ENCODE measurements around the gene SGTA. TPM values are rescaled to one million over a fixed set of nuclear protein-coding genes. Genes with fewer than 3 reads are reported as not detected.
"Not testable (repeated sequence)": the region's sequence is repeated elsewhere in the genome, so short reads cannot be mapped to it uniquely, and the experiment has no call there.

SGTA gene
- total and polyA plus RNA-seq, 4 donors: 29.6 to 147 (median 95.3) TPM

DNA sequence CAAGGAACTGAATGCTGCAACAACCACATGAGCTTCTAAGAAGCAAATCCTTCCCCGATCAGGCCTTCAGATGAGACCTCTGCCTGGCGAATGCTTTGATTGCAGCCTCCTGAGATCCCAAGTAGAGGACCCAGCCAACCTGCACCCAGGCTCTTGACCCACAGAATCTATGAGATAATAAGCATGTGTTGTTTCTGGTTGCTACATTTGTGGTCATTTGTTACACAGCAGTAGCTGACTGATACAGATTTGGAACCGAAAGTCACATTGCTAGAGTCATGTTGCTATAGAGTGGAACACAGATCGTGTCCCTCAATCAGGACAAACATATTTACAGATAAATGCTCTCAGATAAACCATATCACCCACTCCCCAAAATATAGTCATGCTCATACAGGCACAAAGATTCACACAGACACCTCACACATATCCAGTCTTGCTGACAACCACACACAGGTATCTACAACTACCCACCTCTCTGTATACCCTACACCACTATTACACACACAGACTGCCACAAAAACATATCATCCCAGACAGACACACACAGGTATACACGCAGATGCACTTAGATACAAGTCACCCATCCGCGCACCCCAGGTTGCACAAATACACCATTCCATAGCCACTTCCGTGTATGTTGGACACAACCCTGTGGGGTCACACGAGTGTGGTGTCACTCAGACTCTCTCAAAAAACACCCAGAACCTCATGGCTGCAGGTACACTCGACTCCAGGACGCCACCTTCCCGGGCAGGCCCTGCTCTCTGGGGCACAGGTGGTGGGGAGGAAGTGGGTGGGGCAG, 67.4 kb downstream of the SGTA start:
- peaks cover 17% of the 10 kb centered on the region for H3K4me1 ChIP-seq (ENCODE audit: control insufficient read depth, insufficient read depth, low read length)
- 83% methylated on average over 7 of the region's 12 CpGs for WGBS (ENCODE audit: insufficient coverage)
- no peak overlapping the region for H3K4me3 ChIP-seq (ENCODE audit: low read depth, low read length)
- H3K36me3 ChIP-seq (ENCODE audit: control insufficient read depth, insufficient read depth, low read length): peaks cover 39% of the 10 kb centered on the region
- H3K27me3 ChIP-seq (ENCODE audit: control insufficient read depth, insufficient read depth, low read length): no peaks in the 10 kb centered on the region
- DNase-seq (ENCODE audit: low read depth in 4 of 6, low spot score in 6 of 6): no peak
- H3K27ac ChIP-seq (ENCODE audit: low read depth, low read length): no peak overlapping the region
- peaks cover 2% of the 10 kb centered on the region for H3K9me3 ChIP-seq (ENCODE audit: control insufficient read depth, insufficient read depth, low read length)

- H3K4me3 ChIP-seq (ENCODE audit: low read depth, low read length): no peak overlapping the region
- DNase-seq (ENCODE audit: low read depth in 4 of 6, low spot score in 6 of 6): no peak
- H3K4me1 ChIP-seq (ENCODE audit: control insufficient read depth, insufficient read depth, low read length): peaks cover 7% of the 10 kb centered on the region
- no peak overlapping the region for H3K27ac ChIP-seq (ENCODE audit: low read depth, low read length)
- H3K36me3 ChIP-seq (ENCODE audit: control insufficient read depth, insufficient read depth, low read length): peaks cover 39% of the 10 kb centered on the region
- WGBS (ENCODE audit: insufficient coverage): 93% methylated on average over 12 of the region's 16 CpGs
- H3K9me3 ChIP-seq (ENCODE audit: control insufficient read depth, insufficient read depth, low read length): peaks cover 2% of the 10 kb centered on the region
- no peaks in the 10 kb centered on the region for H3K27me3 ChIP-seq (ENCODE audit: control insufficient read depth, insufficient read depth, low read length)
Observed at GRCh38 chr19:2714531-2715269, 68.4 kb downstream of the SGTA start.

GRCh38 chr19:2714102-2714501, 69.0 kb downstream of the SGTA start:
- H3K9me3 ChIP-seq (ENCODE audit: control insufficient read depth, insufficient read depth, low read length); H3K4me1 ChIP-seq (ENCODE audit: control insufficient read depth, insufficient read depth, low read length); H3K27me3 ChIP-seq (ENCODE audit: control insufficient read depth, insufficient read depth, low read length); H3K4me3 ChIP-seq (ENCODE audit: low read depth, low read length); DNase-seq (ENCODE audit: low read depth in 4 of 6, low spot score in 6 of 6); H3K27ac ChIP-seq (ENCODE audit: low read depth, low read length): not testable (repeated sequence)
- peaks cover 39% of the 10 kb centered on the region for H3K36me3 ChIP-seq (ENCODE audit: control insufficient read depth, insufficient read depth, low read length)
- no CpG with 5 or more reads among the region's 1 CpG for WGBS (ENCODE audit: insufficient coverage)

DNA sequence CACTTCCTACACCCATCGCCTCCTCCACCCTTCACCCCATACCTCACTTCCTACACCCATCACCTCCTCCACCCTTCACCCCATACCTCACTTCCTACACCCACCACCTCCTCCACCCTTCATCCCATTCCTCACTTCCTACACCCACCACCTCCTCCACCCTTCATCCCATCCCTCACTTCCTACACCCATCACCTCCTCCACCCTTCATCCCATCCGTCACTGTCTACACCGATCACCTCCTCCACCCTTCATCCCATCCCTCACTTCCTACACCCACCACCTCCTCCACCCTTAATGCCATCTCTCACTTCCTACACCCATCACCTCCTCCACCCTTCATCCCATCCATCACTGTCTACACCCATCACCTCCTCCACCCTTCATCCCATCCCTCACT, 69.9 kb downstream of the SGTA start:
- H3K9me3 ChIP-seq (ENCODE audit: control insufficient read depth, insufficient read depth, low read length); H3K4me3 ChIP-seq (ENCODE audit: low read depth, low read length); H3K4me1 ChIP-seq (ENCODE audit: control insufficient read depth, insufficient read depth, low read length); DNase-seq (ENCODE audit: low read depth in 4 of 6, low spot score in 6 of 6); H3K27me3 ChIP-seq (ENCODE audit: control insufficient read depth, insufficient read depth, low read length); H3K27ac ChIP-seq (ENCODE audit: low read depth, low read length): not testable (repeated sequence)
- WGBS (ENCODE audit: insufficient coverage): no CpG with 5 or more reads among the region's 3 CpGs
- H3K36me3 ChIP-seq (ENCODE audit: control insufficient read depth, insufficient read depth, low read length): peaks cover 38% of the 10 kb centered on the region

- Histone ChIP-seq H3K36me3 (ENCODE audit: control insufficient read depth, insufficient read depth, low read length) (peaks cover 25% of the 10 kb centered on the region), H3K27ac (ENCODE audit: low read depth, low read length) (no peak overlapping the region), H3K27me3 (ENCODE audit: control insufficient read depth, insufficient read depth, low read length) (no peaks in the 10 kb centered on the region), H3K9me3 (ENCODE audit: control insufficient read depth, insufficient read depth, low read length) (peaks cover 2% of the 10 kb centered on the region), H3K4me1 (ENCODE audit: control insufficient read depth, insufficient read depth, low read length) (no peaks in the 10 kb centered on the region), H3K4me3 (ENCODE audit: low read depth, low read length) (no peak overlapping the region)
- WGBS (ENCODE audit: insufficient coverage): 65% methylated on average over 3 of the region's 5 CpGs
- DNase-seq (ENCODE audit: low read depth in 4 of 6, low spot score in 6 of 6): no peak
Observed at GRCh38 chr19:2711875-2712205, 71.2 kb downstream of the SGTA start.

GRCh38 chr19:2711172-2711874, 71.8 kb downstream of the SGTA start:
- no peak overlapping the region for H3K4me3 ChIP-seq (ENCODE audit: low read depth, low read length)
- no peaks in the 10 kb centered on the region for H3K27me3 ChIP-seq (ENCODE audit: control insufficient read depth, insufficient read depth, low read length)
- no peak overlapping the region for H3K27ac ChIP-seq (ENCODE audit: low read depth, low read length)
- peaks cover 2% of the 10 kb centered on the region for H3K9me3 ChIP-seq (ENCODE audit: control insufficient read depth, insufficient read depth, low read length)
- DNase-seq (ENCODE audit: low read depth in 4 of 6, low spot score in 6 of 6): no peak
- H3K4me1 ChIP-seq (ENCODE audit: control insufficient read depth, insufficient read depth, low read length): no peaks in the 10 kb centered on the region
- 67% methylated on average over 17 of the region's 17 CpGs for WGBS (ENCODE audit: insufficient coverage)
- peaks cover 19% of the 10 kb centered on the region for H3K36me3 ChIP-seq (ENCODE audit: control insufficient read depth, insufficient read depth, low read length)

GRCh38 chr19:2706251-2706650, 76.8 kb downstream of the SGTA start:
- H3K36me3 ChIP-seq (ENCODE audit: control insufficient read depth, insufficient read depth, low read length): no peaks in the 10 kb centered on the region
- no peaks in the 10 kb centered on the region for H3K27me3 ChIP-seq (ENCODE audit: control insufficient read depth, insufficient read depth, low read length)
- H3K27ac ChIP-seq (ENCODE audit: low read depth, low read length): no peak overlapping the region
- no peaks in the 10 kb centered on the region for H3K9me3 ChIP-seq (ENCODE audit: control insufficient read depth, insufficient read depth, low read length)
- H3K4me1 ChIP-seq (ENCODE audit: control insufficient read depth, insufficient read depth, low read length): peaks cover 15% of the 10 kb centered on the region
- no peak overlapping the region for H3K4me3 ChIP-seq (ENCODE audit: low read depth, low read length)
- 80% methylated on average over 2 of the region's 5 CpGs for WGBS (ENCODE audit: insufficient coverage)
- DNase-seq (ENCODE audit: low read depth in 4 of 6, low spot score in 6 of 6): no peak

Other genes with a start within 250 kb of the SGTA start
- gene GNG7, start 80.6 kb downstream of the SGTA start, total RNA-seq: 10 to 100 TPM in 1 of 2 donors, 1 to 10 TPM in 1; 6.2 to 11.4 TPM
- 10 to 100 TPM; 48.9 to 60.4 TPM for gene GNG7, start 80.6 kb downstream of the SGTA start, polyA plus RNA-seq (ENCODE audit: insufficient read length in 2 of 2)
- gene DIRAS1, start 61.9 kb downstream of the SGTA start, total RNA-seq: 10 to 100 TPM in 1 of 2 donors, 1 to 10 TPM in 1; 6.9 to 16.8 TPM
- gene DIRAS1, start 61.9 kb downstream of the SGTA start, polyA plus RNA-seq (ENCODE audit: insufficient read length in 2 of 2): 10 to 100 TPM; 69.5 to 72.6 TPM
- gene SLC39A3, start 43.3 kb downstream of the SGTA start, total RNA-seq: 10 to 100 TPM; 22.4 to 32.0 TPM
- gene SLC39A3, start 43.3 kb downstream of the SGTA start, polyA plus RNA-seq (ENCODE audit: insufficient read length in 2 of 2): 10 to 100 TPM; 53.5 to 56.5 TPM
- gene THOP1, start 2.2 kb upstream of the SGTA start, total RNA-seq: 10 to 100 TPM; 42.2 to 42.6 TPM
- gene THOP1, start 2.2 kb upstream of the SGTA start, polyA plus RNA-seq (ENCODE audit: insufficient read length in 2 of 2): 10 to 100 TPM; 83.6 to 89.0 TPM
- 10 to 100 TPM; 10.0 to 11.1 TPM for gene ZNF554, start 36.6 kb upstream of the SGTA start, total RNA-seq
- 10 to 100 TPM; 11.2 to 14.7 TPM for gene ZNF554, start 36.6 kb upstream of the SGTA start, polyA plus RNA-seq (ENCODE audit: insufficient read length in 2 of 2)
- 10 to 100 TPM; 13.4 to 15.6 TPM for gene ZNF555, start 58.2 kb upstream of the SGTA start, total RNA-seq
- 1 to 10 TPM; 9.1 to 9.4 TPM for gene ZNF555, start 58.2 kb upstream of the SGTA start, polyA plus RNA-seq (ENCODE audit: insufficient read length in 2 of 2)
- gene ZNF556, start 84.1 kb upstream of the SGTA start, total RNA-seq: under 1 TPM; 0.06 to 0.10 TPM
- under 1 TPM; 0.51 to 0.59 TPM for gene ZNF556, start 84.1 kb upstream of the SGTA start, polyA plus RNA-seq (ENCODE audit: insufficient read length in 2 of 2)
- gene ZNF57, start 117.7 kb upstream of the SGTA start, total RNA-seq: 1 to 10 TPM; 5.2 to 6.9 TPM
- 1 to 10 TPM; 5.2 to 5.4 TPM for gene ZNF57, start 117.7 kb upstream of the SGTA start, polyA plus RNA-seq (ENCODE audit: insufficient read length in 2 of 2)
- gene ZNF77, start 161.7 kb upstream of the SGTA start, total RNA-seq: 10 to 100 TPM in 1 of 2 donors, 1 to 10 TPM in 1; 7.4 to 14.2 TPM
- gene ZNF77, start 161.7 kb upstream of the SGTA start, polyA plus RNA-seq (ENCODE audit: insufficient read length in 2 of 2): 1 to 10 TPM; 5.9 to 7.8 TPM
- 1 to 10 TPM; 1.6 to 5.0 TPM for gene TLE6, start 194.3 kb upstream of the SGTA start, total RNA-seq
- 1 to 10 TPM; 4.6 to 4.7 TPM for gene TLE6, start 194.3 kb upstream of the SGTA start, polyA plus RNA-seq (ENCODE audit: insufficient read length in 2 of 2)
- 10 to 100 TPM; 14.9 to 26.4 TPM for gene TLE2, start 246.0 kb upstream of the SGTA start, total RNA-seq
- 100 to 1,000 TPM in 1 of 2 donors, 10 to 100 TPM in 1; 78.8 to 101 TPM for gene TLE2, start 246.0 kb upstream of the SGTA start, polyA plus RNA-seq (ENCODE audit: insufficient read length in 2 of 2)